ENCODE measurements around the gene TM9SF4. TPM values are rescaled to one million over a fixed set of nuclear protein-coding genes. Genes with fewer than 3 reads are reported as not detected.

Gene TM9SF4
- polyA plus RNA-seq, 1 experiment = 75.6 TPM

GRCh38 chr20:32186506-32186905 lies 77.0 kb downstream of the TM9SF4 start:
- no peak overlapping the region for H3K27ac ChIP-seq (ENCODE audit: low read depth, low read length)
- no peaks in the 10 kb centered on the region for H3K27me3 ChIP-seq (ENCODE audit: control insufficient read depth, insufficient read depth, low read length)
- no peak for DNase-seq (ENCODE audit: low read depth, low spot score)
- CTCF ChIA-PET = no interaction called here
- no peak for TF ChIP-seq CTCF (IDR thresholded peaks at IDR 0.05; ENCODE audit: low read depth, low read length)
- POLR2A ChIA-PET = no interaction called here
- no peaks in the 10 kb centered on the region for H3K9me3 ChIP-seq (ENCODE audit: control insufficient read depth, insufficient read depth, low read length)
- H3K4me3 ChIP-seq (ENCODE audit: low read depth, low read length) = no peak overlapping the region

GRCh38 chr20:32188376-32189122 lies 79.0 kb downstream of the TM9SF4 start:
- Histone ChIP-seq H3K27ac (ENCODE audit: low read depth, low read length) (peak overlapping the region; percentile 11), H3K9me3 (ENCODE audit: control insufficient read depth, insufficient read depth, low read length) (no peaks in the 10 kb centered on the region), H3K4me3 (ENCODE audit: low read depth, low read length) (no peak overlapping the region), H3K27me3 (ENCODE audit: control insufficient read depth, insufficient read depth, low read length) (no peaks in the 10 kb centered on the region)
- TF ChIP-seq CTCF (IDR thresholded peaks at IDR 0.05; ENCODE audit: low read depth, low read length) = no peak
- no peak for DNase-seq (ENCODE audit: low read depth, low spot score)
- POLR2A ChIA-PET = no interaction called here
- CTCF ChIA-PET = no interaction called here

GRCh38 chr20:32189123-32189410 lies 79.6 kb downstream of the TM9SF4 start:
- POLR2A ChIA-PET = interaction anchor here (0.8 kb wide), 1 partner anchor 80 kb away, joined by 3 read pairs; the partner anchor contains the start of gene TM9SF4
- Histone ChIP-seq H3K4me3 (ENCODE audit: low read depth, low read length) (peak overlapping the region; percentile 60; the same call in 1 of the 2 replicates), H3K27ac (ENCODE audit: low read depth, low read length) (peak overlapping the region; percentile 11), H3K9me3 (ENCODE audit: control insufficient read depth, insufficient read depth, low read length) (no peaks in the 10 kb centered on the region), H3K27me3 (ENCODE audit: control insufficient read depth, insufficient read depth, low read length) (no peaks in the 10 kb centered on the region)
- CTCF ChIA-PET = no interaction called here
- no peak for TF ChIP-seq CTCF (IDR thresholded peaks at IDR 0.05; ENCODE audit: low read depth, low read length)
- DNase-seq (ENCODE audit: low read depth, low spot score) = no peak

- Histone ChIP-seq H3K27ac (ENCODE audit: low read depth, low read length) (peak overlapping the region; percentile 21), H3K27me3 (ENCODE audit: control insufficient read depth, insufficient read depth, low read length) (no peaks in the 10 kb centered on the region), H3K4me3 (ENCODE audit: low read depth, low read length) (peak overlapping the region; percentile 60), H3K9me3 (ENCODE audit: control insufficient read depth, insufficient read depth, low read length) (no peaks in the 10 kb centered on the region)
- POLR2A ChIA-PET = interaction anchor here (0.8 kb wide), 1 partner anchor 81 kb away, joined by 3 read pairs; the partner anchor contains the start of gene TM9SF4
- TF ChIP-seq CTCF (IDR thresholded peaks at IDR 0.05; ENCODE audit: low read depth, low read length) = no peak
- CTCF ChIA-PET = no interaction called here
- DNase-seq (ENCODE audit: low read depth, low spot score) = no peak
These were observed 80.4 kb downstream of the TM9SF4 start for GRCh38 chr20:32189691-32190615.
